GM12878 (cell line): ENCODE measurements around the gene BICRAL. TPM values are rescaled to one million over a fixed set of nuclear protein-coding genes. Genes with fewer than 3 reads are reported as not detected.

Experiments
- BMI1 ChIP-seq: fragments of 450-650 bp; IDR thresholded peaks from 2 replicates; pipeline ENCODE4 v1.6.1; 2016; ENCODE audit warnings: mild to moderate bottlenecking, moderate library complexity, borderline replicate concordance
- BRCA1 ChIP-seq: IDR thresholded peaks from 2 replicates; pipeline ENCODE4 v1.6.1; 2011; ENCODE audit warnings: low read depth, low read length, improper control_type of control experiment
- CHD1 ChIP-seq: IDR thresholded peaks from 2 replicates; pipeline ENCODE4 v1.6.1; 2012; ENCODE audit warnings: low read depth, low read length, improper control_type of control experiment
- CREM ChIP-seq: IDR thresholded peaks from 2 replicates; pipeline ENCODE4 v1.6.1; 2014; ENCODE audit warnings: antibody characterized with exemption, low read depth
- GABPA ChIP-seq: IDR thresholded peaks from 2 replicates; pipeline ENCODE4 v1.6.1; 2014; ENCODE audit warnings: antibody characterized with exemption, low read depth, mild to moderate bottlenecking, inconsistent platforms
- IKZF1 ChIP-seq: fragments of 450-650 bp; conservative IDR thresholded peaks from 2 replicates; pipeline ENCODE4 v1.6.1; 2017; ENCODE audit warnings: antibody characterized with exemption, mild to moderate bottlenecking
- JUND ChIP-seq: IDR thresholded peaks from 2 replicates; pipeline ENCODE4 v1.6.1; 2012; ENCODE audit warnings: low read depth, mild to moderate bottlenecking, low read length, improper control_type of control experiment, moderate library complexity
- KLF5 ChIP-seq: fragments of 450-650 bp; IDR thresholded peaks from 2 replicates; pipeline ENCODE4 v1.6.1; 2014; ENCODE audit warnings: mild to moderate bottlenecking; ENCODE audit not compliant: partially characterized antibody
- MTA2 ChIP-seq: fragments of 450-650 bp; IDR thresholded peaks from 2 replicates; pipeline ENCODE4 v1.6.1; 2016; ENCODE audit warnings: low read depth, mild to moderate bottlenecking, moderate library complexity
- NBN ChIP-seq: fragments of 450-650 bp; IDR thresholded peaks from 2 replicates; pipeline ENCODE4 v1.6.1; 2016
- NR2C2 ChIP-seq: IDR thresholded peaks from 2 replicates; pipeline ENCODE4 v1.6.1; 2011; ENCODE audit warnings: borderline replicate concordance, low read depth; ENCODE audit not compliant: control insufficient read depth, insufficient read length
- POLR2AphosphoS2 ChIP-seq: IDR thresholded peaks from 2 replicates; pipeline ENCODE4 v1.6.1; 2011; ENCODE audit warnings: low read depth, mild to moderate bottlenecking, low read length, improper control_type of control experiment, moderate library complexity
- RB1 ChIP-seq: fragments of 450-650 bp; formaldehyde crosslinking; IDR thresholded peaks from 2 replicates; pipeline ENCODE4 v1.6.1; 2017; ENCODE audit warnings: mild to moderate bottlenecking, borderline replicate concordance
- RUNX3 ChIP-seq: IDR thresholded peaks from 2 replicates; pipeline ENCODE4 v1.6.1; 2012; ENCODE audit warnings: low read length, inconsistent platforms
- SMARCA5 ChIP-seq: fragments of 450-650 bp; IDR thresholded peaks from 2 replicates; pipeline ENCODE4 v1.6.1; 2017; ENCODE audit warnings: mild to moderate bottlenecking
- WRNIP1 ChIP-seq: IDR thresholded peaks from 2 replicates; pipeline ENCODE4 v1.6.1; 2011; ENCODE audit warnings: low read depth, low read length, improper control_type of control experiment, borderline replicate concordance
- polyA plus RNA-seq, 11 experiments: library from polyadenylated mRNA; depleted of rRNA in 4 of 11; unstranded in 6 of 11; stranded (reverse) in 5 of 11; fragments of >200 nt; fragmentation: Nextera tagmentation in 4 of 11; fragmentation: Illumina TruSeq in 1 of 11; extraction: Ambion mirVana in 4 of 11; extraction: Trizol in 1 of 11; gene quantifications; 1 replicate in 1 of 11; 2 replicates in 10 of 11; pipeline versions ENCODE4 v1.2.1 to v1.2.3, GENCODE V29; 2011 to 2016; ENCODE audit warnings: inconsistent platforms in 2 of 11, missing spikeins in 2 of 11, low read depth in 1 of 11
- total RNA-seq, 4 experiments: library from RNA; depleted of rRNA in 3 of 4; stranded (reverse); fragments of >200 nt in 3 of 4; fragmentation: Illumina TruSeq in 1 of 4; extraction: Trizol in 1 of 4; gene quantifications; 2 replicates each; pipeline versions ENCODE4 v1.2.1 to v1.2.3, GENCODE V29; 2013 to 2021
- TF ChIP-seq, protein P1 (sequence below): fragments of 450-650 bp; IDR thresholded peaks from 2 replicates; pipeline ENCODE4 v1.6.1; 2016; ENCODE audit warnings: mild to moderate bottlenecking, moderate library complexity, borderline replicate concordance
- TF ChIP-seq, protein P2 (sequence below): fragments of 450-650 bp; IDR thresholded peaks from 2 replicates; pipeline ENCODE4 v1.6.1; 2017; ENCODE audit warnings: mild to moderate bottlenecking, low read depth, inconsistent platforms; ENCODE audit not compliant: poor library complexity, severe bottlenecking
- TF ChIP-seq, protein P3 (sequence below): IDR thresholded peaks from 2 replicates; pipeline ENCODE4 v1.6.1; 2012; ENCODE audit warnings: low read depth, low read length, improper control_type of control experiment
- TF ChIP-seq, protein P4 (sequence below): fragments of 450-650 bp; IDR thresholded peaks from 2 replicates; pipeline ENCODE4 v1.6.1; 2018; ENCODE audit warnings: mild to moderate bottlenecking, low read depth, moderate library complexity; ENCODE audit not compliant: partially characterized antibody

The BICRAL gene
- total and polyA plus RNA-seq, 10 of the 15 experiments (the other 5 are each of a cell fraction or from before 2014, with no cell fraction given): 1.9 to 16.6 (median 8.5) TPM

DNA sequence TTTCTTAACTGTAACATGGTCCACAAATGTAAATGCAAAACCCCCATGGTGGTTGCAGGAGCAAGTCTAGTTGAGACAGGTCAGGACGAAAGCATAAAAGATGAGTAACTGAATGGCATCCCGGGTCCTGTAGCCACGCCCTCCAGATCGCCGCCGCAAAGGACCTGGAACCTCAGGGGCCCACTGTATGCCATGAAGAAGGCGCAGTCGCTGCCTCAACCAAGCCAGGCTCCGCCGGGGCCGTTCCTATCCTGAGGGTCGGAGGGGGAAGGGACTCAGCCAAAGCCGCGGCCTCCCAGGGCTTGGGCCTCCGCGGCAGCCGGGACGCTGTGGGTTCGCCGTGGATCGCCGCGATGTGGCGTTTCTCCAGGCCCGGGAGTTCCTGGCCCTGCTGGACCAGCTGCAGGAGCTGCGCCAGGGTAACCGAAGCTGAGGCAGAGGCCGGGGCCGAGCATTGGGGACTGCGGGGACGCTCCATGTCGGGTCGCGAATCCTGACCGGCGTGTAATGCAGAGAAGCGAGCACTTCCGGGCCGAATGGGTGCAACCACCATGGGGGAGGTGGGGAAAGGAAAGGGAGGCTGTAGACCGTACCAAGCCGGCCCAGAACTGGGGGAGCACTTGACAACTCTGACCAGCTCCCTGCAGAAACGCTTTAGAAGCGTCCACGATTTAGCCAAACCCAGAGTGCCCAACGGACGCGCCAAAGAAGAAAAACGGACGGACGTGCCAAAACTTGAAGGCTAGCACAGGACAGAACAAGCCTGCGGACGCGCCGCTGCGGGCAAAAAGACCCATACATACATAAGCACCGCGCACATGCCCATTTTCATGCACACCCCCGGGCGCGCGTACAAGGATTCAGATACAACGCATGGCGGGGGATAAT is 108.7 kb downstream of the BICRAL start (continued):
- no peak for TF ChIP-seq BRCA1
- peak; percentile 96 for TF ChIP-seq POLR2AphosphoS2
- no peak for TF ChIP-seq NR2C2
- TF ChIP-seq CREM: peak; percentile 60; the same call in 1 of the 2 replicates
- peak; percentile 45; the same call in 1 of the 2 replicates for TF ChIP-seq BMI1
- TF ChIP-seq GABPA: peak; percentile 75
- TF ChIP-seq, protein P1, sequence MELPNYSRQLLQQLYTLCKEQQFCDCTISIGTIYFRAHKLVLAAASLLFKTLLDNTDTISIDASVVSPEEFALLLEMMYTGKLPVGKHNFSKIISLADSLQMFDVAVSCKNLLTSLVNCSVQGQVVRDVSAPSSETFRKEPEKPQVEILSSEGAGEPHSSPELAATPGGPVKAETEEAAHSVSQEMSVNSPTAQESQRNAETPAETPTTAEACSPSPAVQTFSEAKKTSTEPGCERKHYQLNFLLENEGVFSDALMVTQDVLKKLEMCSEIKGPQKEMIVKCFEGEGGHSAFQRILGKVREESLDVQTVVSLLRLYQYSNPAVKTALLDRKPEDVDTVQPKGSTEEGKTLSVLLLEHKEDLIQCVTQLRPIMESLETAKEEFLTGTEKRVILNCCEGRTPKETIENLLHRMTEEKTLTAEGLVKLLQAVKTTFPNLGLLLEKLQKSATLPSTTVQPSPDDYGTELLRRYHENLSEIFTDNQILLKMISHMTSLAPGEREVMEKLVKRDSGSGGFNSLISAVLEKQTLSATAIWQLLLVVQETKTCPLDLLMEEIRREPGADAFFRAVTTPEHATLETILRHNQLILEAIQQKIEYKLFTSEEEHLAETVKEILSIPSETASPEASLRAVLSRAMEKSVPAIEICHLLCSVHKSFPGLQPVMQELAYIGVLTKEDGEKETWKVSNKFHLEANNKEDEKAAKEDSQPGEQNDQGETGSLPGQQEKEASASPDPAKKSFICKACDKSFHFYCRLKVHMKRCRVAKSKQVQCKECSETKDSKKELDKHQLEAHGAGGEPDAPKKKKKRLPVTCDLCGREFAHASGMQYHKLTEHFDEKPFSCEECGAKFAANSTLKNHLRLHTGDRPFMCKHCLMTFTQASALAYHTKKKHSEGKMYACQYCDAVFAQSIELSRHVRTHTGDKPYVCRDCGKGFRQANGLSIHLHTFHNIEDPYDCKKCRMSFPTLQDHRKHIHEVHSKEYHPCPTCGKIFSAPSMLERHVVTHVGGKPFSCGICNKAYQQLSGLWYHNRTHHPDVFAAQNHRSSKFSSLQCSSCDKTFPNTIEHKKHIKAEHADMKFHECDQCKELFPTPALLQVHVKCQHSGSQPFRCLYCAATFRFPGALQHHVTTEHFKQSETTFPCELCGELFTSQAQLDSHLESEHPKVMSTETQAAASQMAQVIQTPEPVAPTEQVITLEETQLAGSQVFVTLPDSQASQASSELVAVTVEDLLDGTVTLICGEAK: peak; percentile 78; the same call in 1 of the 2 replicates
- TF ChIP-seq MTA2: peak; percentile 49; the same call in 1 of the 2 replicates
- TF ChIP-seq, protein P2, sequence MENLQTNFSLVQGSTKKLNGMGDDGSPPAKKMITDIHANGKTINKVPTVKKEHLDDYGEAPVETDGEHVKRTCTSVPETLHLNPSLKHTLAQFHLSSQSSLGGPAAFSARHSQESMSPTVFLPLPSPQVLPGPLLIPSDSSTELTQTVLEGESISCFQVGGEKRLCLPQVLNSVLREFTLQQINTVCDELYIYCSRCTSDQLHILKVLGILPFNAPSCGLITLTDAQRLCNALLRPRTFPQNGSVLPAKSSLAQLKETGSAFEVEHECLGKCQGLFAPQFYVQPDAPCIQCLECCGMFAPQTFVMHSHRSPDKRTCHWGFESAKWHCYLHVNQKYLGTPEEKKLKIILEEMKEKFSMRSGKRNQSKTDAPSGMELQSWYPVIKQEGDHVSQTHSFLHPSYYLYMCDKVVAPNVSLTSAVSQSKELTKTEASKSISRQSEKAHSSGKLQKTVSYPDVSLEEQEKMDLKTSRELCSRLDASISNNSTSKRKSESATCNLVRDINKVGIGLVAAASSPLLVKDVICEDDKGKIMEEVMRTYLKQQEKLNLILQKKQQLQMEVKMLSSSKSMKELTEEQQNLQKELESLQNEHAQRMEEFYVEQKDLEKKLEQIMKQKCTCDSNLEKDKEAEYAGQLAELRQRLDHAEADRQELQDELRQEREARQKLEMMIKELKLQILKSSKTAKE: peak; percentile 85
- TF ChIP-seq JUND: peak; percentile 99
- peak; percentile 66 for TF ChIP-seq IKZF1
- TF ChIP-seq RUNX3: peak; percentile 54
- peak; percentile 15; the same call in 1 of the 2 replicates for TF ChIP-seq SMARCA5
- peak; percentile 61; the same call in 1 of the 2 replicates for TF ChIP-seq RB1
- TF ChIP-seq WRNIP1: no peak
- TF ChIP-seq, protein P3, sequence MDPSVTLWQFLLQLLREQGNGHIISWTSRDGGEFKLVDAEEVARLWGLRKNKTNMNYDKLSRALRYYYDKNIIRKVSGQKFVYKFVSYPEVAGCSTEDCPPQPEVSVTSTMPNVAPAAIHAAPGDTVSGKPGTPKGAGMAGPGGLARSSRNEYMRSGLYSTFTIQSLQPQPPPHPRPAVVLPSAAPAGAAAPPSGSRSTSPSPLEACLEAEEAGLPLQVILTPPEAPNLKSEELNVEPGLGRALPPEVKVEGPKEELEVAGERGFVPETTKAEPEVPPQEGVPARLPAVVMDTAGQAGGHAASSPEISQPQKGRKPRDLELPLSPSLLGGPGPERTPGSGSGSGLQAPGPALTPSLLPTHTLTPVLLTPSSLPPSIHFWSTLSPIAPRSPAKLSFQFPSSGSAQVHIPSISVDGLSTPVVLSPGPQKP: peak; percentile 93
- peak; percentile 97 for TF ChIP-seq KLF5
- TF ChIP-seq, protein P4, sequence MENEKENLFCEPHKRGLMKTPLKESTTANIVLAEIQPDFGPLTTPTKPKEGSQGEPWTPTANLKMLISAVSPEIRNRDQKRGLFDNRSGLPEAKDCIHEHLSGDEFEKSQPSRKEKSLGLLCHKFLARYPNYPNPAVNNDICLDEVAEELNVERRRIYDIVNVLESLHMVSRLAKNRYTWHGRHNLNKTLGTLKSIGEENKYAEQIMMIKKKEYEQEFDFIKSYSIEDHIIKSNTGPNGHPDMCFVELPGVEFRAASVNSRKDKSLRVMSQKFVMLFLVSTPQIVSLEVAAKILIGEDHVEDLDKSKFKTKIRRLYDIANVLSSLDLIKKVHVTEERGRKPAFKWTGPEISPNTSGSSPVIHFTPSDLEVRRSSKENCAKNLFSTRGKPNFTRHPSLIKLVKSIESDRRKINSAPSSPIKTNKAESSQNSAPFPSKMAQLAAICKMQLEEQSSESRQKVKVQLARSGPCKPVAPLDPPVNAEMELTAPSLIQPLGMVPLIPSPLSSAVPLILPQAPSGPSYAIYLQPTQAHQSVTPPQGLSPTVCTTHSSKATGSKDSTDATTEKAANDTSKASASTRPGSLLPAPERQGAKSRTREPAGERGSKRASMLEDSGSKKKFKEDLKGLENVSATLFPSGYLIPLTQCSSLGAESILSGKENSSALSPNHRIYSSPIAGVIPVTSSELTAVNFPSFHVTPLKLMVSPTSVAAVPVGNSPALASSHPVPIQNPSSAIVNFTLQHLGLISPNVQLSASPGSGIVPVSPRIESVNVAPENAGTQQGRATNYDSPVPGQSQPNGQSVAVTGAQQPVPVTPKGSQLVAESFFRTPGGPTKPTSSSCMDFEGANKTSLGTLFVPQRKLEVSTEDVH: peak; percentile 67
- TF ChIP-seq NBN: peak; percentile 95
- peak; percentile 99 for TF ChIP-seq CHD1
